Kidney epithelial cell (primary cell): Measurements from ENCODE around the gene IL7R. TPM values are rescaled to one million over a fixed set of nuclear protein-coding genes. Genes with fewer than 3 reads are reported as not detected.

Source experiments
- DNase-seq: peaks from one replicate; pipeline ENCODE4 v3.0.0-alpha.2; 2010; ENCODE audit warnings: low read depth
- H3K27me3 ChIP-seq: 2 replicates; pipeline ENCODE4 v1.6.0; 2011; ENCODE audit warnings: low read length; ENCODE audit not compliant: control insufficient read depth, insufficient read depth
- H3K36me3 ChIP-seq: 2 replicates; pipeline ENCODE4 v1.5.1; 2011; ENCODE audit warnings: low read length; ENCODE audit not compliant: control insufficient read depth, insufficient read depth
- H3K4me3 ChIP-seq: 2 replicates; pipeline ENCODE4 v1.5.1; 2011; ENCODE audit warnings: low read depth, mild to moderate bottlenecking, control low read depth, low read length
- CTCF ChIP-seq: IDR thresholded peaks from 2 replicates; pipeline ENCODE4 v1.5.1; 2011; ENCODE audit warnings: mild to moderate bottlenecking, moderate library complexity, low read length, control low read depth, inconsistent platforms; ENCODE audit not compliant: insufficient read depth, poor library complexity, severe bottlenecking
- total RNA-seq: library from RNA; depleted of rRNA; stranded (reverse); fragments of >200 nt; gene quantifications from 2 replicates; pipeline ENCODE4 v1.2.3, GENCODE V29; 2015

The IL7R gene
- total RNA-seq, 1 donor from 2014 or later: 1.6 TPM

GRCh38 chr5:35879649-35880048 lies 23.0 kb downstream of the IL7R start:
- Histone ChIP-seq H3K4me3 (no peak overlapping the region), H3K36me3 (no peaks in the 10 kb centered on the region), H3K27me3 (no peaks in the 10 kb centered on the region)
- TF ChIP-seq CTCF: no peak
- DNase-seq: no peak

GRCh38 chr5:35880156-35880555 lies 23.5 kb downstream of the IL7R start:
- DNase-seq: no peak
- no peak for TF ChIP-seq CTCF
- Histone ChIP-seq H3K27me3 (no peaks in the 10 kb centered on the region), H3K4me3 (no peak overlapping the region), H3K36me3 (no peaks in the 10 kb centered on the region)

GRCh38 chr5:35881758-35882157 lies 25.1 kb downstream of the IL7R start:
- Histone ChIP-seq H3K36me3 (no peaks in the 10 kb centered on the region), H3K27me3 (no peaks in the 10 kb centered on the region), H3K4me3 (no peak overlapping the region)
- no peak for TF ChIP-seq CTCF
- DNase-seq: no peak

- Histone ChIP-seq H3K36me3 (no peaks in the 10 kb centered on the region), H3K4me3 (no peak overlapping the region), H3K27me3 (no peaks in the 10 kb centered on the region)
- DNase-seq: peak; percentile 81
- TF ChIP-seq CTCF: no peak
Measured at GRCh38 chr5:35884191-35884769, 27.6 kb downstream of the IL7R start.

- no peak overlapping the region for H3K4me3 ChIP-seq
- H3K36me3 ChIP-seq: no peaks in the 10 kb centered on the region
- H3K27me3 ChIP-seq: no peaks in the 10 kb centered on the region
- DNase-seq: no peak
- TF ChIP-seq CTCF: no peak
Measured at GRCh38 chr5:35884773-35885172, 28.1 kb downstream of the IL7R start.

GRCh38 chr5:35886381-35886780 lies 29.7 kb downstream of the IL7R start:
- no peak for DNase-seq
- no peak for TF ChIP-seq CTCF
- H3K36me3 ChIP-seq: no peaks in the 10 kb centered on the region
- no peak overlapping the region for H3K4me3 ChIP-seq
- no peaks in the 10 kb centered on the region for H3K27me3 ChIP-seq
